Ishikawa (cell line): ENCODE measurements around the gene DMAC2L.

ENCODE experiments used
- CEBPB ChIP-seq: IDR thresholded peaks from 2 replicates; pipeline ENCODE4 v1.6.1; 2012
- CREB1 ChIP-seq: IDR thresholded peaks from 2 replicates; pipeline ENCODE4 v1.6.1; 2012; ENCODE audit warnings: low read depth
- EGR1 ChIP-seq: IDR thresholded peaks from 2 replicates; pipeline ENCODE4 v1.6.1; 2012
- EP300 ChIP-seq: IDR thresholded peaks from 2 replicates; pipeline ENCODE4 v1.6.1; 2012; ENCODE audit warnings: borderline replicate concordance
- FOXM1 ChIP-seq: IDR thresholded peaks from 2 replicates; pipeline ENCODE4 v1.6.1; 2012; ENCODE audit warnings: low read depth, borderline replicate concordance
- NFIC ChIP-seq: IDR thresholded peaks from 2 replicates; pipeline ENCODE4 v1.6.1; 2012
- RAD21 ChIP-seq: IDR thresholded peaks from 2 replicates; pipeline ENCODE4 v1.6.1; 2012; ENCODE audit warnings: low read depth
- TAF1 ChIP-seq: IDR thresholded peaks from 2 replicates; pipeline ENCODE4 v1.6.1; 2012; ENCODE audit warnings: low read depth, mild to moderate bottlenecking
- TCF12 ChIP-seq: IDR thresholded peaks from 2 replicates; pipeline ENCODE4 v1.6.1; 2012; ENCODE audit warnings: low read depth
- TEAD4 ChIP-seq: IDR thresholded peaks from 2 replicates; pipeline ENCODE4 v1.6.1; 2012
- YY1 ChIP-seq: IDR thresholded peaks from 2 replicates; pipeline ENCODE4 v1.6.1; 2012; ENCODE audit warnings: low read depth
- ZBTB7A ChIP-seq: IDR thresholded peaks from 2 replicates; pipeline ENCODE4 v1.6.1; 2012; ENCODE audit warnings: low read depth
- TF ChIP-seq, protein P1 (sequence below): IDR thresholded peaks from 2 replicates; pipeline ENCODE4 v1.6.1; 2012; ENCODE audit warnings: low read depth, mild to moderate bottlenecking
- TF ChIP-seq, protein P2 (sequence below): IDR thresholded peaks from 2 replicates; pipeline ENCODE4 v1.6.1; 2012
- TF ChIP-seq, protein P3 (sequence below): IDR thresholded peaks from 2 replicates; pipeline ENCODE4 v1.6.1; 2012

Gene DMAC2L

DNA sequence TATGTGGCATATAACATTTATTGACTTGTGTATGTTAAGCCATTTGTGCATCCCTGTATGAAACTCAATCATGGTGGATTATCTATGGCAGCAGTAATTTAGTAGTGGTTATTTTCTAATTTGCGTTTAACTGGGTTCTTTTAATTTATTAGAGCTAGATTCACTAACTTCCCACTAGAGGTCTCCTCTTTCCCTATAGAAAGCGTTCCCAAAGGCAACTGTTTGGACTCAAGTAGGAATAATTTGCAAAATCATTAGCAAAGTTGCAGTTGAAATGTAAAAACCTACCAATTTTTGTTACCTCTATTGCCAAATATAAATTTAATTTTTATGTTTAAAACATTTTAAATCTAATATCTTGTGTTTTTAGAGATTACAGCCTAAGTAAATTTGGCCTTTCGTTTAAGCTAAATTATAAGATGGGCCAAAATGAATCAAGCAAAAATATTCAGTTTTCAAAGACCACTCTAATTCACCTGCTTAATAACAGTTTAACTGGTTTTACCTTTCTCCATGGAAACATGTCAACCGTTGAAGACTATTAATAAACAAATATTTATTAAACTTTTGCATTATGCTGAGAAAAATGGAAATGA is 6.0 kb downstream of the DMAC2L start:
- peak; percentile 63 for TF ChIP-seq RAD21
- TF ChIP-seq, protein P1, sequence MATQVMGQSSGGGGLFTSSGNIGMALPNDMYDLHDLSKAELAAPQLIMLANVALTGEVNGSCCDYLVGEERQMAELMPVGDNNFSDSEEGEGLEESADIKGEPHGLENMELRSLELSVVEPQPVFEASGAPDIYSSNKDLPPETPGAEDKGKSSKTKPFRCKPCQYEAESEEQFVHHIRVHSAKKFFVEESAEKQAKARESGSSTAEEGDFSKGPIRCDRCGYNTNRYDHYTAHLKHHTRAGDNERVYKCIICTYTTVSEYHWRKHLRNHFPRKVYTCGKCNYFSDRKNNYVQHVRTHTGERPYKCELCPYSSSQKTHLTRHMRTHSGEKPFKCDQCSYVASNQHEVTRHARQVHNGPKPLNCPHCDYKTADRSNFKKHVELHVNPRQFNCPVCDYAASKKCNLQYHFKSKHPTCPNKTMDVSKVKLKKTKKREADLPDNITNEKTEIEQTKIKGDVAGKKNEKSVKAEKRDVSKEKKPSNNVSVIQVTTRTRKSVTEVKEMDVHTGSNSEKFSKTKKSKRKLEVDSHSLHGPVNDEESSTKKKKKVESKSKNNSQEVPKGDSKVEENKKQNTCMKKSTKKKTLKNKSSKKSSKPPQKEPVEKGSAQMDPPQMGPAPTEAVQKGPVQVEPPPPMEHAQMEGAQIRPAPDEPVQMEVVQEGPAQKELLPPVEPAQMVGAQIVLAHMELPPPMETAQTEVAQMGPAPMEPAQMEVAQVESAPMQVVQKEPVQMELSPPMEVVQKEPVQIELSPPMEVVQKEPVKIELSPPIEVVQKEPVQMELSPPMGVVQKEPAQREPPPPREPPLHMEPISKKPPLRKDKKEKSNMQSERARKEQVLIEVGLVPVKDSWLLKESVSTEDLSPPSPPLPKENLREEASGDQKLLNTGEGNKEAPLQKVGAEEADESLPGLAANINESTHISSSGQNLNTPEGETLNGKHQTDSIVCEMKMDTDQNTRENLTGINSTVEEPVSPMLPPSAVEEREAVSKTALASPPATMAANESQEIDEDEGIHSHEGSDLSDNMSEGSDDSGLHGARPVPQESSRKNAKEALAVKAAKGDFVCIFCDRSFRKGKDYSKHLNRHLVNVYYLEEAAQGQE, result no peak

DNA sequence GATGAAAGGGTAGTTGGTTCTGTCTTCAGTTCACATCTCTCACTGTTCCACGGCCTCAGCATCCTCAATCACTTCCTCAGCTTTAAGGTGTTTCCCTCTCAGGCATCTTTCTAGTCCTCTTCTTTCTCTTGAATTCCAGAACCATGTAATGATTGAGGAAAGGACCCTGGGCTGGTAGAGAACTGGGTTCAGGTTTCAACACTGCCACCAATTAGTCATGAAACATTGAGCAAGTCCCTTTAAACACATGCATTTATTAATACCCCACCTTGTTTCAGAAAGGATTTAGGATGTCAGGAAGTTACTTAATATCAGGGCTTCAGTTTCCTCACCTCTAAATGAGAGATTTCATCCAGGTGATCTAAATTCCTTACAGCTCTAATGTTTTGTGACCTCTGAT is 7.2 kb downstream of the DMAC2L start:
- TF ChIP-seq TEAD4, result no peak
- TF ChIP-seq RAD21, result no peak
- TF ChIP-seq, protein P1, result no peak
- TF ChIP-seq ZBTB7A, result no peak
- no peak for TF ChIP-seq NFIC
- TF ChIP-seq EP300, result no peak
- TF ChIP-seq CEBPB, result no peak
- TF ChIP-seq TAF1, result no peak
- TF ChIP-seq, protein P2, sequence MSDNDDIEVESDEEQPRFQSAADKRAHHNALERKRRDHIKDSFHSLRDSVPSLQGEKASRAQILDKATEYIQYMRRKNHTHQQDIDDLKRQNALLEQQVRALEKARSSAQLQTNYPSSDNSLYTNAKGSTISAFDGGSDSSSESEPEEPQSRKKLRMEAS, result no peak
- no peak for TF ChIP-seq FOXM1
- TF ChIP-seq YY1, result no peak
- no peak for TF ChIP-seq TCF12
- no peak for TF ChIP-seq EGR1

DNA sequence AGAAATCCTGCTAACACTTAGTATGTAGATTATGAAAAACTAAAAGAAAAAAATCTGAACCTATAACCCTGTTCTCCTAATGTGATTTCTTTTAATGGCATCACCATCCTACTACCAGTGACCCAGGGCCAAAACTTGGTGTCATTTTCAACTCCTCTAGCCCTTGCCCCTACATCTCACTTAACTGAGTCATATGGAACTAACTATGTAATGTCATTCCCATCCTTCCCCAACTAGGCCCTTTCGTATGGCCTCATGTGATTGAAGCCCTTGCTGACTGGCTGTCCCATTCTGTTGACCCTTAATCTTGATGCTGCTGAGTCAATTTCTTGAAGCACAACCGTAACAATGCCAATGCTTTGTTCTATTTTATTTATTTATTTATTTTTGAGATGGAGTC is 7.6 kb downstream of the DMAC2L start:
- TF ChIP-seq CEBPB (no peak), TAF1 (no peak), EP300 (no peak), RAD21 (no peak), NFIC (no peak), TEAD4 (no peak), YY1 (no peak), TCF12 (no peak)
- TF ChIP-seq, protein P3, sequence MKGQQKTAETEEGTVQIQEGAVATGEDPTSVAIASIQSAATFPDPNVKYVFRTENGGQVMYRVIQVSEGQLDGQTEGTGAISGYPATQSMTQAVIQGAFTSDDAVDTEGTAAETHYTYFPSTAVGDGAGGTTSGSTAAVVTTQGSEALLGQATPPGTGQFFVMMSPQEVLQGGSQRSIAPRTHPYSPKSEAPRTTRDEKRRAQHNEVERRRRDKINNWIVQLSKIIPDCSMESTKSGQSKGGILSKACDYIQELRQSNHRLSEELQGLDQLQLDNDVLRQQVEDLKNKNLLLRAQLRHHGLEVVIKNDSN, result no peak
- TF ChIP-seq, protein P1, result no peak

DNA sequence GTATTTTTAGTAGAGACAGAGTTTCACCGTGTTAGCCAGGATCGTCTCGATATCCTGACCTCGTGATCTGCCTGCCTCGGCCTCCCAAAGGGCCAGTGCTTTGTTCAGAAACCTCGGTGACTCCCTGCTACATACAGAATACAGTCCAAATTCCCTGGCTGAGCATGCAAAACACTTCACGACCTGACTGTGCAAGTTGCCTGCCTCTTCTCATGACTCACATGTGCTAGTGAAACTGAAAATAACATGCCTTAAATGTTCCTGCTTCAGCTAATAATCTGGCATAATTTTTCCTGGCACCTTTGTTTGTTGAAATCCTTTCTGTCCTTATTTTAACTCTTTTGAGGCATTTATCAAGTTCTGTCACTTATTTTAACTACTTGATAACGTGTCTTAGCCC is 8.2 kb downstream of the DMAC2L start:
- TF ChIP-seq CREB1 (no peak), CEBPB (no peak), FOXM1 (no peak)
- TF ChIP-seq, protein P3, result no peak

DNA sequence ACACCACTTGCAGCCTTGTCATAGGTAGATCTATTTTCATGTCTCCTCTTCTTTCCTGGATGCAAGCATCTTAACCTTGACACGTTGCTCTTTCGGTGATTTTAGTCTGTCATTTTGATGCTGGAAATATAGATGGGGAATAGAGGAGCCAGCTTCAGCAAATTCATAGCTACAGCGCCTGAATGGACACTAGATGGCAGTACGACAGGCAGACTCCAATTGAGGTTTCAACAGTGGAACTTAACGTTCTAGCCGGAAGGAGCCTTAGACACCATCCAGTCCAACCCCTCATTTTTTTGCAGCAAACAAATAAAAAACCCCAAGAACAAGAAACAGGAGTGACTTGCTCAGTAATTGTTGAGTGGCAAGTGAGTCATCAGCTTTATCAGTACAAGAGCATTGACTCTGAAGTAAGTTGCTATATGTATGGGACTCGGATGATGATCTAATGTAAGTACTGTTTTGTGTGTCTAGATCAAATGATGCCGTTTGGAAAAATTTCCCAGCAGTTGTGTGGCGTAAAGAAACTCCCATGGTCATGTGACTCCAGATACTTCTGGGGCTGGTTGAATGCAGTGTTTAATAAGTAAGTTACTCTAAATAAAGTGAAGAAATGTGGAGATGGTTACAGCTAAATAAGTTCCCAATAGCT is 9.0 kb downstream of the DMAC2L start:
- TF ChIP-seq CEBPB (no peak), RAD21 (peak; percentile 77)
- TF ChIP-seq, protein P2, result 0 out of 2 replicates have a peak, but pooled peaks have one; percentile 16
- TF ChIP-seq, protein P3, result peak; percentile 80
